OCI-M1 (cell line): ENCODE data around the gene KLHL29.

Source experiments
- DNase-seq: peaks from one replicate; lab custom pipeline; 2025; lab: John Stamatoyannopoulos, UW

KLHL29 gene

DNA sequence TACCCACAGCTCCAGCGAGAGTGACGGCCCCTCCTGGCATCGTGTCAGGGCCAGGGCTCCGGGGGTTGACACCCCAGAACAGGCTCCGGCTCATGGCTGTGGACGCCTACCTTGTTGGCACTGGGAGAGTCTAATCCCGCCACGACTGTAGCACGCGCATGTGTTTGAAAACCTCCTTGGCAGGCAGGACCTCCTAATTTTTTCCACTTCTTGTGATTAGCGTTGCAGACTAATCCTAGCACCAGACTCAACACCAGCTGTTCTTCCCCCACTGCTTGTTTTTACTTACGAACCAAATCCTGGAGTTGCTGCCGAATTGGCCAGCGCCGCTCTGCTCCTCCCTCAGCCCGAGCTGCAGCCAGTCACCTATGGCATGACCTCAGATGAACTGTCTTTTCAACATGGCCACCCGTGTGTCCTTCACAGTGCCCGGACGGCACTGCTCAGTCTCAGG, 110.7 kb downstream of the KLHL29 start:
- DNase-seq = no peak

DNA sequence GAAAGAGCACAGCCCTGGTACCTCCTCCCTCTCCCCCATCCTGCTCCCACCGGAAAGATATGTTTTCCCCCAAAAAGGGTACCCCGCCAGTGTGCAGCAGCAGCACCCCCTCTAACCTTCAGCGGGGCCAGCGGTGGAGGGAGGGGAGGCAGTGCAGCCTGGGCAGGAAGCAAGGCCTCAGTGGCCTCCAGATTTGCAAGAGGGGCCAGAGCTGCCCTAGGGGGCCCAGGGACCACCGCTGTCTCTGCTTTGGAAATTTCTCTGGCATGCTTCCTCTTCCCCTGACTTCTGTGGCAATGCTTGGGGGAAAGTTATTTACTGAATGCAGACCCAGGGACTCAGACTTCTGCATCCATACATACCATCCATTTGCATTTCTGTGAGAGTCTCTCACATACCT, 111.5 kb downstream of the KLHL29 start:
- no peak for DNase-seq

- DNase-seq = peak; percentile 77
These were observed 112.1 kb downstream of the KLHL29 start for GRCh38 chr2:23497063-23497462.

- DNase-seq = no peak
These were observed 112.6 kb downstream of the KLHL29 start for GRCh38 chr2:23497536-23497935.

- no peak for DNase-seq
These were observed 114.0 kb downstream of the KLHL29 start for GRCh38 chr2:23498943-23499342.

- DNase-seq = no peak
These were observed 114.5 kb downstream of the KLHL29 start for GRCh38 chr2:23499439-23499838.

- DNase-seq = no peak
These were observed 115.9 kb downstream of the KLHL29 start for GRCh38 chr2:23500836-23501235.

DNA sequence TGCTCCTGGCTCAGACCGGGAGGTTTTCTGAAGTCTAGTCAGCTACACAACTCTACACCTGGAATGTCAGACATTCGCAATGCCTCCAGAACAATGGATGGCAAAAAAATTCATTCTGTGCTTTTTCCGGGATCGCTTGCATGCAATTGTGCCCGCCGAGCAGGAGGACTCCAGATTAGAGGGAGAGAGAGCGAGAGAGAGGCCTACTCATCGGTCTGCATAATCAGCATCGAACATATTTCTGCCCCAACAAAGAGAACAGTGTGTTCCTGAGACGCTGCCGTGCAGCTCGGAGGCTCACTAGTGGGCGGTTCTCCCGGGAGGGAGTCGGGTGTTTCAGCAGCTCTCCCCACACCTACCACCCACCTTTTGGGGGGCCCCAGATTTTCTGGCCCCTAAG, 117.1 kb downstream of the KLHL29 start:
- no peak for DNase-seq

DNA sequence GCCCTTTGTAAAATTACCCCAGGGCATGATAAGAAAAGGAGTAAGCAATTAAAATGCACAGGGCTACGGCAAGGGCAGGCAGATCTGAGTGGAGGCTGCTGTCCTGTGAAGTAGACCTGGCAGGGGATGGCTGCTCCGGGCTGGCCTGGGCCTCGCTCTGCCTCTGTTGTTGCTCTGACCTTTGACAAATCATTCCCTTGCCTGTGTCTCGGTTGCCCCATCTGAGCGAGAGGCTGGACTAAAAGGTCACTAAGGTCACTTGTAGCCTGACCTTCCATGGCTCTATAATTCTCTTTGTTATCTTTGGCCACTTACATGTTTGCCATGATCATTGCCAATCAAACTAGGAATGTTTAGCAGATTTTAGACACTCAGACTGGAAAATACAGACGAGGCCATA, 118.1 kb downstream of the KLHL29 start:
- no peak for DNase-seq

DNA sequence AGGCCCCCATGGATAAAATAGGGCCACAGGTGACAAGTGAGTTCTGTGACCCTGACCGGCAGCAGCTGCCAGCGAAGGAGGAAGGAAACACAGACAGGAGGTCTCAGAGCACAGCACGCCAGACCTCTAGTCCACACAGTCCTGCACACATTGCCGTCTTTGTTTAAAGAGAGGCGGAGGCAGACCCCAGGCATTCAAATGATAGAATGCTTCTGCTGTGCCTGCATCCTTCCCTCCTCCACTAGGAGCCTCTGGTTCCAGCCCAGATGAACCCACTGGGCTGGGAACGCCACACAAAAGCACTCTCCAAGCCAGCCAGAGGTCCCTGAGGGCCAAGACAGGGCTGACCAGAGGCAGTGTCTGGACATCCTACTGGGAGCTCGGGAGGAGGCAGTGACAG, 118.7 kb downstream of the KLHL29 start:
- no peak for DNase-seq

GRCh38 chr2:23504591-23504990, 119.6 kb downstream of the KLHL29 start:
- no peak for DNase-seq

DNA sequence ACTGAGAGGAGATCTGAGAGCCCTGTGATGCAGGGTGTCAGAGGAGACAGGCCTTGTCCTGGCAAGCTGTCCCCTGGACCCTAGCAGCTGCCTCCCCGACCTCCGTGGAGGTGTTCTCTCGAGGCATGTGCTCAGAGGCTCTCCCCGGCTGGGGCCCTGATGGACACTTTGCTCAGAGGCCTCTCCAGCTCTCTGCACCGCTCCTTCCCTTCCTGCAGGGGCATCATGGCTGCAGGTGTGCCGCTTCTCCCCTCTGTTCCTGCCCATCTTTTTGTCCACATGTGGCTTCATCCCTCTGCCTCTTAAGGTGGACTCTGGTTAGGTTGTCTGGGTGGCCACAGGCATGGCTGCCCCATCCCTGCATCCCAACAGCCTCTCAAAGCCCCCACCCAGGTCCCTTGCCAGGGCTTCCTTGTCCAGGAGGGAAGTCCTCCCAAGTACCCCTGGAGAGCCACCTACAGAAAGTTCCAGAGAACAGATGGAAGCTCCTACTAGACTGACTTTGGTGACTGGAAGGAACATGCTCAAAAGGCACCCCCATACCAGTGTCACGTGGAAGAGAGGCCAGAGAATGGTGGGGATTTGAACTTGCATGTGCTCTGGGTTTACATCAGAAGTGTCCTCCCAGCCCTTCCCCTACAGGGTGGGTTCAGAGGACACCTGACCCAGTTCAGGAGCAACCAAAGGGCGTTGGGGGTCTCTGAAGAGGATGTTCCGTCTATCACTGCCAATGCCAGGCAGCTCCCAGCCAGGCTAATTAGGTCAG, 120.4 kb downstream of the KLHL29 start:
- DNase-seq = no peak

DNA sequence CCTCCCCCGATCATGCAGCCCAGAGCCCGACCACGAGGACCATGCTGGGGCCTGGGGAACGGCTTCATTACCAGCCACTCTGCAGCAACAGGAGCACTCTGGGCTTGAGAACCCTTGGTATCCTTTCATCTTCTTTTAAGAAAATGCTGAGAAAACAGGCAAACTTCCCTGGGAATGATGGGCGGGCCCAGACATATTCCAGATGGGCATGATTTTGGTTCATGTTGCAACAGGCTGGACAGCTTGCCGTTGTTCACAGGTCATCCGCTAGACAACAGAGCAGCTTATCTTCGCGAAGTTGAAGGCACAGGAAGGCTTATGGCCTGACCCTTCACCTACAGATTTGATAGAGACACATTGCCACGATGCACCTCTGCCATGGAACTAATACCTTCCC, 121.0 kb downstream of the KLHL29 start:
- DNase-seq = no peak

- DNase-seq = peak; percentile 26
These were observed 121.7 kb downstream of the KLHL29 start for GRCh38 chr2:23506531-23507266.

DNA sequence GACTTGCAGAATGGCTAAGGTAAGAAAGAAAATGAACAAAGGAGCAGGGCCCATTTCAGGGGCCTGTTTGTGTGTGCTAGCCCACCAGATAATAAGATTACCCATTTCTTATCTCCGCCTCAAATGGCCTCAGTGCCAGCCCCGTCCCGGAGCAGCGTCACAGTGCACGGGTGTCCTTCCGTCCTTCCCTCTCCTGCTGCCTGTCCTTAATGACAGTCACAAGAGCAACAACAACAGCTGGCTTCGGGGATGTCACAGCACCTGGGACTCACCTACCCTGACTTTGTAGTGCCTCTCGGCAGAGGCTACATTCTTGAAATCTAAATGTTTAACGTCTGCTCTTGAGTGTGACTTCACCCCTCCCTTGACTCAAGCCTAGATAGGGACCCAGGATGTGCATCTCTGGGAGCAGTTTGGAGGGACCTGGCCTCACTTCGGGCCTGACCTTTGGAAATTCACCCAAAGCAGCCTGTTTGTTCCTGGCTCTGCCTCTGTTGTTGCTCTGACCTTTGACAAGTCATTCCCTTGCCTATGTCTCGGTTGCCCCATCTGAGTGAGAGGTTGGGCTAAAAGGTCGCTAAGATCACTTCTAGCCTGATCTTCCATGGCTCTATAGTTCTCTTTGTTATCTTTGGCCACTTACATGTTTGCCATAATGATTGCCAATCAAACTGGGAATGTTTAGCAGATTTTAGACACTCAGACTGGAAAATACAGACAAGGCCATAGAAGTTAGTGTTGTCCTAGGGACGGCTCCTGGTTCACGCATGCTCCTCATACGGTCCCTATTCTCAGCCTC, 122.5 kb downstream of the KLHL29 start:
- no peak for DNase-seq

DNA sequence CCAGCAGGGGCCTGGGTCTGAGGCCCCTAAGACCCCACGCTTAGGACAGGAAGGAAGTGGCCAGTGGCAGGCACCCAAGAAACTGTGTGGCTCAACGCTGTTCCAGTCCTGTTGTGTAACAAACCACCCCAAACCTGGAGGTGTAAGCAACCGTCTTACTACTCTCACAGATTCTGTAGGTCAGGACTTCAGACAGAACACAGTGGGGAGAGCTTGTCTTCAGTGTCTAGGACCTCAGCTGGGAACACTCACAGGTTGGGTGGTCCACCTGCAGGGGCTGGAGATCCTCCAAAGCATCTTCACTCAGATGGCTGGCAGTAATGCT, 123.0 kb downstream of the KLHL29 start:
- DNase-seq = no peak

- DNase-seq = no peak
These were observed 124.1 kb downstream of the KLHL29 start for GRCh38 chr2:23509103-23509502.

GRCh38 chr2:23509596-23510292, 124.8 kb downstream of the KLHL29 start:
- no peak for DNase-seq

DNA sequence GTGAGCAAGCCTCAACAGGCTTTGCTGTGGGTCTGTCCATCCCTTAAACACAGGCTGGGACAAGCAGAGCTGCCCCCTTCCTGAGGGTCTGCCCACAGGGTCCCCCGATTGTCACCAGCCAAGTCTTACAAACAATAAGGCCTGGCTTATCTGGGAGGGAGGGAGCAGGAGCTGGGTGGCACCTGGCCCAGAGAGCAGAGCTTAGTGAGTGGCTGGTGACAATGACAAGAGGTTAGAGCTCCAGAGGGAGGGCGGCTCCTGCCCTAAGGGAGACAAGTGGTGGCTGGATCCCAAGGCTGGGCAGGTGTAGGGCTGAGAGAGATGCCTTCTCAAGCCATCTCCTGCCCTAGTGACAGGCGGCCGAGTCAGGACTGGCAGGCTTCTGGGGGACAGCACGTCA, 125.5 kb downstream of the KLHL29 start:
- no peak for DNase-seq

GRCh38 chr2:23512778-23513177, 127.8 kb downstream of the KLHL29 start:
- DNase-seq = no peak

- DNase-seq = no peak
These were observed 128.4 kb downstream of the KLHL29 start for GRCh38 chr2:23513245-23513871.
